ENCODE measurements around the gene DHDH. TPM values are rescaled to one million over a fixed set of nuclear protein-coding genes. Genes with fewer than 3 reads are reported as not detected.

Gene DHDH
- total RNA-seq, 1 donor from 2014 or later, result 0.61 TPM

GRCh38 chr19:48991011-48991609, 57.6 kb downstream of the DHDH start:
- DNase-seq (ENCODE audit: low spot score), result no peak

GRCh38 chr19:48991873-48992580, 58.5 kb downstream of the DHDH start:
- DNase-seq (ENCODE audit: low spot score), result no peak

- DNase-seq (ENCODE audit: low spot score), result no peak
Measured at GRCh38 chr19:48992581-48993174, 59.2 kb downstream of the DHDH start.

- DNase-seq (ENCODE audit: low spot score), result peak; percentile 100
Measured at GRCh38 chr19:48993175-48994034, 59.9 kb downstream of the DHDH start, which contains the start of the genes GYS1 and RUVBL2. TSS of gene GYS1 (minus strand) at chr19:48993309. CDS start at chr19:48993112, 197 bp downstream. TSS of gene RUVBL2 (plus strand) at chr19:48993887. CDS start at chr19:48993912, 25 bp downstream.

GRCh38 chr19:48994035-48994386, 60.5 kb downstream of the DHDH start:
- no peak for DNase-seq (ENCODE audit: low spot score)

Other genes starting within 250 kb of the DHDH start
- gene FUT2, start 237.7 kb upstream of the DHDH start, total RNA-seq, result 0.19 TPM
- 0.58 TPM for gene MAMSTR, start 214.0 kb upstream of the DHDH start, total RNA-seq
- gene RASIP1, start 193.1 kb upstream of the DHDH start, total RNA-seq, result 34.5 TPM
- gene IZUMO1, start 186.8 kb upstream of the DHDH start, total RNA-seq, result 2.0 TPM
- 5.7 TPM for gene FUT1, start 181.1 kb upstream of the DHDH start, total RNA-seq
- not detected for gene FGF21, start 178.2 kb upstream of the DHDH start, total RNA-seq
- 20.3 TPM for gene BCAT2, start 122.7 kb upstream of the DHDH start, total RNA-seq
- gene HSD17B14, start 97.2 kb upstream of the DHDH start, total RNA-seq, result 9.4 TPM
- gene PLEKHA4, start 65.1 kb upstream of the DHDH start, total RNA-seq, result 44.9 TPM
- gene PPP1R15A, start 61.3 kb upstream of the DHDH start, total RNA-seq, result 152 TPM
- not detected for gene TULP2, start 35.0 kb upstream of the DHDH start, total RNA-seq
- gene NUCB1, start 33.4 kb upstream of the DHDH start, total RNA-seq, result 304 TPM
- 71.8 TPM for gene BAX, start 21.2 kb downstream of the DHDH start, total RNA-seq
- 9,334 TPM for gene FTL, start 31.6 kb downstream of the DHDH start, total RNA-seq
- 82.0 TPM for gene GYS1, start 59.6 kb downstream of the DHDH start, total RNA-seq
- gene RUVBL2, start 60.2 kb downstream of the DHDH start, total RNA-seq, result 40.0 TPM
- gene LHB, start 83.4 kb downstream of the DHDH start, total RNA-seq, result not detected
- not detected for gene CGB3, start 90.6 kb downstream of the DHDH start, total RNA-seq
- gene CGB2, start 98.2 kb downstream of the DHDH start, total RNA-seq, result not detected
- not detected for gene CGB1, start 103.2 kb downstream of the DHDH start, total RNA-seq
- gene CGB5, start 110.1 kb downstream of the DHDH start, total RNA-seq, result not detected
- gene CGB8, start 115.4 kb downstream of the DHDH start, total RNA-seq, result not detected
- not detected for gene CGB7, start 124.0 kb downstream of the DHDH start, total RNA-seq
- not detected for gene NTF4, start 131.1 kb downstream of the DHDH start, total RNA-seq
- not detected for gene KCNA7, start 139.0 kb downstream of the DHDH start, total RNA-seq
- gene SNRNP70, start 151.8 kb downstream of the DHDH start, total RNA-seq, result 148 TPM
- 4.2 TPM for gene LIN7B, start 180.7 kb downstream of the DHDH start, total RNA-seq
- gene C19orf73, start 185.4 kb downstream of the DHDH start, total RNA-seq, result not detected
- 3.1 TPM for gene PPFIA3, start 185.8 kb downstream of the DHDH start, total RNA-seq
- gene HRC, start 221.7 kb downstream of the DHDH start, total RNA-seq, result 1.3 TPM
- gene TRPM4, start 224.1 kb downstream of the DHDH start, total RNA-seq, result 17.0 TPM